Esophagus squamous epithelium (tissue), 5 donors: Measurements from ENCODE around the gene PHTF2. TPM values are rescaled to one million over a fixed set of nuclear protein-coding genes. Genes with fewer than 3 reads are reported as not detected.

Experiments used
- DNase-seq: peaks from one replicate; lab custom pipeline; 2025; lab: John Stamatoyannopoulos, UW
- H3K27ac ChIP-seq, 4 donors: fragments of 200-600 bp; sonication (generic); one replicate each; pipeline ENCODE4 v1.5.1; 2016 to 2019; ENCODE audit warnings: mild to moderate bottlenecking in 1 of 4
- H3K27me3 ChIP-seq, 4 donors: fragments of 200-600 bp; sonication (generic); 1 replicate in 3 of 4; 2 replicates in 1 of 4; pipeline versions ENCODE4 v1.5.1 to v1.6.0; 2017 to 2021; ENCODE audit warnings: antibody characterized with exemption in 1 of 4
- H3K36me3 ChIP-seq, 3 donors: fragments of 200-600 bp; sonication (generic); one replicate each; pipeline ENCODE4 v1.5.1; 2016 to 2019
- H3K4me1 ChIP-seq, 3 donors: fragments of 200-600 bp; sonication (generic); one replicate each; pipeline ENCODE4 v1.5.1; 2017 to 2019
- H3K4me3 ChIP-seq, 4 donors: fragments of 200-600 bp; sonication (generic); 1 replicate in 3 of 4; 2 replicates in 1 of 4; pipeline ENCODE4 v1.5.1; 2016 to 2019; ENCODE audit warnings: mild to moderate bottlenecking in 2 of 4, moderate library complexity in 1 of 4
- H3K9me3 ChIP-seq, 3 donors: fragments of 200-600 bp; sonication (generic); one replicate each; pipeline ENCODE4 v1.5.1; 2016 to 2019
- CTCF ChIP-seq, 6 experiments: fragments of 450-650 bp in 4 of 6; fragments of 200-600 bp in 2 of 6; sonication (generic) in 2 of 6; IDR thresholded peaks; one replicate each; pipeline ENCODE4 v1.5.1; 2016 to 2019; ENCODE audit warnings: antibody characterized with exemption in 6 of 6, mild to moderate bottlenecking in 4 of 6, moderate library complexity in 4 of 6
- POLR2A ChIP-seq, 4 donors: fragments of 450-650 bp; IDR thresholded peaks; one replicate each; pipeline ENCODE4 v1.6.1; 2017; ENCODE audit warnings: antibody characterized with exemption in 4 of 4, mild to moderate bottlenecking in 4 of 4, moderate library complexity in 3 of 4
- WGBS, 2 donors: methylation state at CpG; one replicate each; pipeline ENCODE4 v1.1.5; 2018; 5-methylcytosine and 5-hydroxymethylcytosine counted together
- intact Hi-C: fragments of 100-400 bp; cut with DNase I; formaldehyde crosslinking; loops from one replicate; pipeline ENCODE4 v1.15.0; 2022
- total RNA-seq, 4 donors: library from RNA; depleted of rRNA; stranded (reverse); fragments of >200 nt; gene quantifications; one replicate each; pipeline ENCODE4 v1.1.0, GENCODE V29; 2016
- donor health status: DM: yes; HTN: yes; CAD: no.

The PHTF2 gene
- total RNA-seq, 4 donors from 2014 or later: 6.5 to 15.4 (median 13.5) TPM

- no peaks in the 10 kb centered on the region for H3K27me3 ChIP-seq
- TF ChIP-seq POLR2A (IDR thresholded peaks at IDR 0.05) (peak in 1 of 4 donors; percentile 2), CTCF (IDR thresholded peaks at IDR 0.05) (no peak)
- peaks cover 2 to 63% (median 17%) of the 10 kb centered on the region in 3 donors for H3K4me1 ChIP-seq
- H3K9me3 ChIP-seq: no peaks in the 10 kb centered on the region
- H3K36me3 ChIP-seq: peaks cover 0 to 19% (median 0%) of the 10 kb centered on the region in 3 donors
- intact Hi-C loops: no loop called here
- DNase-seq: no peak
- H3K4me3 ChIP-seq: peak overlapping the region; percentile 66 to 96 (median 87)
- WGBS, 2 donors: 1 to 2% methylated on average over 9 to 11 of the region's 35 CpGs
- H3K27ac ChIP-seq: peak overlapping the region; percentile 90 to 96 (median 94)
These were observed 709 bp upstream of the PHTF2 start for GRCh38 chr7:77797734-77798393.

GRCh38 chr7:77799078-77799964 is 748 bp downstream of the PHTF2 start:
- 1 to 3% methylated on average over 10 to 11 of the region's 55 CpGs for WGBS, 2 donors
- peak in 1 of 4 donors; percentile 17 for TF ChIP-seq POLR2A (IDR thresholded peaks at IDR 0.05)
- TF ChIP-seq CTCF (IDR thresholded peaks at IDR 0.05): no peak
- no peak for DNase-seq
- Histone ChIP-seq H3K27ac (peak overlapping the region; percentile 90 to 96 (median 94)), H3K4me3 (peak overlapping the region; percentile 66 to 96 (median 87)), H3K27me3 (no peaks in the 10 kb centered on the region), H3K4me1 (peaks cover 2 to 67% (median 17%) of the 10 kb centered on the region in 3 donors), H3K9me3 (no peaks in the 10 kb centered on the region), H3K36me3 (peaks cover 0 to 7% (median 0%) of the 10 kb centered on the region in 3 donors)
- intact Hi-C loops: no loop called here

GRCh38 chr7:77800158-77800557 is 1.6 kb downstream of the PHTF2 start:
- intact Hi-C loops: no loop called here
- H3K27ac ChIP-seq: peak overlapping the region in 1 of 4 donors; percentile 96
- peak overlapping the region in 2 of 4 donors; percentile 38 to 96 for H3K4me3 ChIP-seq
- 48 to 63% methylated on average over 4 of the region's 4 CpGs for WGBS, 2 donors
- no peak for DNase-seq
- TF ChIP-seq POLR2A (IDR thresholded peaks at IDR 0.05) (no peak), CTCF (IDR thresholded peaks at IDR 0.05) (no peak)
- peaks cover 2 to 59% (median 17%) of the 10 kb centered on the region in 3 donors for H3K4me1 ChIP-seq
- H3K36me3 ChIP-seq: peaks cover 0 to 1% (median 0%) of the 10 kb centered on the region in 3 donors
- H3K27me3 ChIP-seq: no peaks in the 10 kb centered on the region
- no peaks in the 10 kb centered on the region for H3K9me3 ChIP-seq

- Histone ChIP-seq H3K36me3 (no peaks in the 10 kb centered on the region), H3K27ac (no peak overlapping the region), H3K27me3 (no peaks in the 10 kb centered on the region), H3K4me1 (peaks cover 2 to 57% (median 17%) of the 10 kb centered on the region in 3 donors), H3K9me3 (no peaks in the 10 kb centered on the region), H3K4me3 (peak overlapping the region in 1 of 4 donors; percentile 38)
- DNase-seq: no peak
- intact Hi-C loops: no loop called here
- no peak for TF ChIP-seq POLR2A (IDR thresholded peaks at IDR 0.05)
- TF ChIP-seq CTCF (IDR thresholded peaks at IDR 0.05): no peak
- 82 to 91% methylated on average over 2 of the region's 2 CpGs for WGBS, 2 donors
These were observed 2.2 kb downstream of the PHTF2 start for GRCh38 chr7:77800730-77801129.
